CD4-positive, alpha-beta T cell treated with Interferon alpha-2 for 1 hour (primary cell): ENCODE measurements around the gene ROCK1.

ENCODE experiments used
- DNase-seq, 2 donors: peaks; one replicate each; pipeline ENCODE4 v3.0.0-alpha.2; 2020 to 2022

Gene ROCK1

GRCh38 chr18:21101172-21101571, 10.4 kb downstream of the ROCK1 start:
- no peak for DNase-seq

- no peak for DNase-seq
These were observed 10.9 kb downstream of the ROCK1 start for GRCh38 chr18:21100678-21101077.

- no peak for DNase-seq
These were observed 11.5 kb downstream of the ROCK1 start for GRCh38 chr18:21100146-21100545.

DNA sequence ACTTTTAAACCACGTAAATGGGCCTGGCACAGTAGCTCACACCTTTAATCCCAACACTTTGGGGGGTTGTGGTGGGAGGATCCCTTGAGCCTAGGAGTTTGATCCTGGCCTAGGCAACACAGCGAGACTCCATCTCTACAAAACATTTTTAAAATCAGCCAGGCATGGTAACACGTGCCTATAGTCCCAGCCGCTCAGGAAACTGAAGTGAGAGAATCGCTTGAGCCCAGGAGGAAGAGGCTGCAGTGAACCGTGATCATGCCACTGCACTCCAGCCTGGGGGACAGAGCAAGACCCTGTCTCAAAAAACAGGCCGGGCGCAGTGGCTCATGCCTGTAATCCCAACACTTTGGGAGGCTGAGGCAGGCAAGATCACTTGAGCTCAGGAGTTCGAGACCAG, 12.2 kb downstream of the ROCK1 start:
- DNase-seq: no peak

DNA sequence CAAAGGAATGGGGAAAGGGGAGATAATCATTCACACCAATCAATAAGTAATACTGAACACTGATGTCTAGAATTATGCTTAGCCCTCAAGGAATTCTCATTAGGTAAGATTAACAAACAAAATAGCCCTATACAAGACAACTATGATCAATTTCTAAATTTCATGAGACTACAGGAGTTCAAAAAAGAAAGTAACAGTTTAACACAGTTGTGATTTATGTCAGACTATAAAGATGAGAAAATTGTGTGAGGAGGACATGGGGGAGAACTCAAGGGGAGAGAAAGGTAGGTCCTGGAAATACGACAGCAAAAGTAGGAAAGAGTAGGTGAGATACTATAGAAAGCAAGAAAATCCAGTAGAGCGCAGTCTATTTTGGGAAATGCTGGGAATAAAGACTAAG, 14.9 kb downstream of the ROCK1 start:
- no peak for DNase-seq

DNA sequence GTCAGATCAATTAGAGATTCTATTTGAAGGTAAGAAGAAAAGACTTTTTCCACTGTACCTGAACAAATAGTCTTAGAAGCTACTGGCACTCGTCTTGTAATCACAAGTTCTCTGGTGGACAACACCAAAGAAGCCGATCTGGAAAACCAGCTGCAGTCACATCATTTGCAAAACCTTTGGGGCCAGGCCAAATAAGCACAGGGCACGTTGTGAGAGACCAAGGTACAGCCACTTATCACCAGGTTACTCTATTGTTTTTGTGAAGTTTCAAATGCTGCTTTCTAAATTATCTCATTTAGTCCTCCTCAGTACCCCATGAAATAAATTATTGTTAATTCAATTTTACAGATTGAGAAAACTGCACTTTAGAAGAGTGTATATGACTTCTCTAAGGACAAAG, 18.5 kb downstream of the ROCK1 start:
- no peak for DNase-seq

GRCh38 chr18:21090680-21091079, 20.9 kb downstream of the ROCK1 start:
- no peak for DNase-seq

- DNase-seq: no peak
These were observed 25.9 kb downstream of the ROCK1 start for GRCh38 chr18:21085579-21086166.

GRCh38 chr18:21084511-21085078, 27.0 kb downstream of the ROCK1 start:
- DNase-seq: no peak

GRCh38 chr18:21083017-21083416, 28.6 kb downstream of the ROCK1 start:
- no peak for DNase-seq

- no peak for DNase-seq
These were observed 30.2 kb downstream of the ROCK1 start for GRCh38 chr18:21081426-21081825.

GRCh38 chr18:21080576-21080975, 31.0 kb downstream of the ROCK1 start:
- DNase-seq: no peak

DNA sequence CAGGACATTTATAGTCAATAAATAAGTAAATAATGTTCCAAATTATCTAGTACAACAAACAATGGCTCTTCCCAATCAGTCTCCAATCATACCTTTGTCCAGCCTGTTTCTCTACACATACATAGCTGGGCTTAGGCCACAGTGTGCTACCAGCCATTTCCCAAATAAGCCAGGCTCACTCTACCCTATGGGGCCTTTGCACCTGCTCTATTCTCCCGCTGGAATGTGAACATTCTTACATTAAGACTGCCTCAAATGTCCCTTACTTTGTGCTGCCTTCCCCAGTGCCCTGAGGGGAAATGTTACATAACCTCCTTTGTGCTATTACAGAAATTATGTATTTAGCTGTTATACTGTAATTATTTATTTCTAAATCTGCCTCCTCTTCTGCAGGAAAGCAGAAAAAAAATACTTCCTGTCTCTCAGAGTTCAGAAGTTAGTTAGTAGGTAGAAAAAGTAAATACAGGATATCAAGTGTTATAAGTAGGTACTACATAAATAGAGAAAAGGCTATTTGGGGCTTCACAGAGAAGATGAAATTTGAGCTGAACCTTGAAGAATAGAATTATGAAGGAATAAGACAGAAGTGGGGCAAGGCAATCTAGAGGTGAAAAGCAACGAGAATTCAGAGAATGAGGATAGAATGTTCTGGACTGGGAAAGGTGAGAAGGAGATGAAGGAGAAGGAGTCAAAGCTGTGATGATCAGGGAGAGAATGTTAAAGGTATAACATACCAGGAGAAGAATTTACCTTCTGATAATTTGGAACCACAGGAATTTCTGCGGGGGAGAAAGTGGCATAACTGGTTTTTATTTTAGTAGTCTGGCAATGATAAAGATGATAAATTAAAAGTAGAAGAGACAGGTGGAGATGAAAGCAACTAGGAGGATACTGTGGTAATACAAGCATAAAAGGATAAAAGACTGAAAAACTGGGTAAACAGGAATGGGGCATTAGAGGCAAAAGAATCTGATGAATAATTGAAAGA, 37.0 kb downstream of the ROCK1 start:
- DNase-seq: no peak

DNA sequence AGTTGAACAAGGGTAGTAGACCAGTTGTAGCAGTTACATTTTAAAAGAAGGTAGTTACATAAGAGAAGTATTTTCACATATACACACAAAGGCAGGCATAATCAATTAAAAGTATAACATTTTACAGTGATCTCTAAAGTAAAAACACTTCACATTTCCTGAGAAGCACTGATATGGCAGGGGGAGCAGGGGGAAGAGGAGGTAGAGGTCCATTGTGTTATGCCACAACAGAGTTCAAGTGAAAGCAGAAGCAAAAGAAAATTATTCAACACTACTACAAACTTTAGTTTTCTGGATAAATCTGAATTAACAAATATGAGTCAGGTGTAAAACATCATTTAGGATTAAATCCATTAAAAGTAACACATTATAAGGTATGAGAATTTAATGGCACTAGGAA, 38.4 kb downstream of the ROCK1 start:
- no peak for DNase-seq

GRCh38 chr18:21071071-21071470, 40.5 kb downstream of the ROCK1 start:
- no peak for DNase-seq

- no peak for DNase-seq
These were observed 42.1 kb downstream of the ROCK1 start for GRCh38 chr18:21069468-21069867.

DNA sequence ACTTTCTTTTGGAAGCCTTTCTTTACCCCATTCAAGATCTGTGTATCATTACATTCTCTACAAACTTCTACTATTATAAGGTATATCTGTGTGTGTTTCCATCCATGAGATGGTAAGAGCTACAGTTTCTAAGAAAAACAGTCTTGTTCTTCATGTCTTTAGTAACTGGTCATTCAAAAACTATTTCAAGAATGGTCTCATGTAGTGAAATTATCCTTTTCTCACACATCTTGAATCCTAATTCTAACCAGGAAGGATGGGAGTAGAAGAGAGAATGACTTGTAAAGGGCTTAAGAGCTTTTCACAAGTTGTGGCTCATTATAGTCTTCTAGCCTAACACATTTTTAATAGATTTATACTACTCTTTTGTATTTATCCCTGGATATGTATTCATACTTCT, 47.3 kb downstream of the ROCK1 start:
- no peak for DNase-seq

GRCh38 chr18:21063011-21063410, 48.6 kb downstream of the ROCK1 start:
- DNase-seq: no peak

- DNase-seq: no peak
These were observed 54.5 kb downstream of the ROCK1 start for GRCh38 chr18:21057112-21057511.

DNA sequence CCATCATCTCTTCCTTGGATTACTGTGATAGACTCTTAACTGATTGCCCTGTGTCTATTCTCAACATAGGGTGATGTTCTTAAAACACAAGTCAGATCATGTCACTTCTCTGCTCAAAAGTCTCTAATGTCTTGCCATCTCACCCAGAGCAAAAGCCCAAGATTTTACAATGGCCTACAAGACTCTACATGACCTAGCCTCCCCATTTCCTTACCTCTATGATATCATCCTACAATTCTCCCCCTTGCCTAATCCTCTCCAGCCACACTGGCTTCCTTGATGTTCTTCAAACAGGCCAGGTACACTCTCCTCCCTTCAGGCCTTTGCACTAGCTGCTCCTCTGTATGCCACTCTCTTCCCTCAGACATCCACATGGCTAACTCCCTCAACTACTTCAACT, 55.1 kb downstream of the ROCK1 start:
- DNase-seq: no peak

DNA sequence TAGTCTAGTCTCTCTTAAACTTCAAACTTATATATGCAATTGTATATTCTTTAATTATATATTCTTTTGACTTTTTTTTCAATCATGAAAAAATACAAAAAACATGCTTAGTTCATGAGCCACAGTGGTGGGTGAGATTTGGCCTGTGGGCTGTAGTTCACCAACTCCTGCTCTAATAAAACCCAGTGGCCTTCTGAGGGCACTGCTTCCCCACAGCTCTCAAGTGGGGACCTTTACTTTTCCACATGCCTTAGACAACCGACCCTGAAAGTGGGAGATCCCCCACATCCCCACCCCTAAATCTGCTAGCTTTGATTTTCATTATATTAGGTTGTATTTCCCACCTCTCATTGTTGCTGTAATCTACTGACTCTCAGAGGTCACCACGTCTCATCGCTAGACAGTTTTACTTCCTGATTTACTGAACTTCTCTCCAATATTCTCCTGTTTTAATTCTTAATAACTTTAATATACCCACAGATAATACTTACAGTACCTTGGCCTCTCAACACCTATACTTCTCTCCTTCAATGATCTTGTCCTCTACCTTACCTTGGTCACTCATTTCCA, 57.3 kb downstream of the ROCK1 start:
- DNase-seq: no peak

- no peak for DNase-seq
These were observed 58.5 kb downstream of the ROCK1 start for GRCh38 chr18:21053127-21053526.

- no peak for DNase-seq
These were observed 59.2 kb downstream of the ROCK1 start for GRCh38 chr18:21052385-21052784.

- no peak for DNase-seq
These were observed 60.0 kb downstream of the ROCK1 start for GRCh38 chr18:21051620-21052019.
